ENCODE data around the gene ROBO1.

Gene ROBO1

DNA sequence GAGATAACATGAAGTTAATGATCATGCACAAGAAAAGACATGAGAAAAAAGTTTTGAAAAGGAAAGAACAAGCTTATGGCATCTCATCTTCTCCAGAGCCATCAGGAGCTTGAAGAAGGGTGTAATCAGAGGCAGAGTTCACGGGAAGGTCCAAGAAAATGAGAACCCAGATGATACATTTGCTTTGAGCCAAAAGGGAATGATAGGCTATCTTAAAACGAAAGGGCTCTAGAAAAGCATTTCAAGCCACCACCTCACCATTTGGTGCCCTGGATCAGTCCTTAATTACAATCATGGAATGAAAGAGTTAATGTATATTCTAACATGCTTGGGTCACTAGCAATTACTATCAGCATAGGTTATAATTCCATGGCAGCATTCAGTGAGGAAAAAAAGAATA lies 781.8 kb downstream of the ROBO1 start:
- Histone ChIP-seq H3K27ac (no peak overlapping the region), H3K4me3 (no peak overlapping the region)
- DNase-seq (ENCODE audit: low spot score), result no peak
- TF ChIP-seq, protein P1, sequence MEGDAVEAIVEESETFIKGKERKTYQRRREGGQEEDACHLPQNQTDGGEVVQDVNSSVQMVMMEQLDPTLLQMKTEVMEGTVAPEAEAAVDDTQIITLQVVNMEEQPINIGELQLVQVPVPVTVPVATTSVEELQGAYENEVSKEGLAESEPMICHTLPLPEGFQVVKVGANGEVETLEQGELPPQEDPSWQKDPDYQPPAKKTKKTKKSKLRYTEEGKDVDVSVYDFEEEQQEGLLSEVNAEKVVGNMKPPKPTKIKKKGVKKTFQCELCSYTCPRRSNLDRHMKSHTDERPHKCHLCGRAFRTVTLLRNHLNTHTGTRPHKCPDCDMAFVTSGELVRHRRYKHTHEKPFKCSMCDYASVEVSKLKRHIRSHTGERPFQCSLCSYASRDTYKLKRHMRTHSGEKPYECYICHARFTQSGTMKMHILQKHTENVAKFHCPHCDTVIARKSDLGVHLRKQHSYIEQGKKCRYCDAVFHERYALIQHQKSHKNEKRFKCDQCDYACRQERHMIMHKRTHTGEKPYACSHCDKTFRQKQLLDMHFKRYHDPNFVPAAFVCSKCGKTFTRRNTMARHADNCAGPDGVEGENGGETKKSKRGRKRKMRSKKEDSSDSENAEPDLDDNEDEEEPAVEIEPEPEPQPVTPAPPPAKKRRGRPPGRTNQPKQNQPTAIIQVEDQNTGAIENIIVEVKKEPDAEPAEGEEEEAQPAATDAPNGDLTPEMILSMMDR (IDR thresholded peaks at IDR 0.05), result no peak

DNA sequence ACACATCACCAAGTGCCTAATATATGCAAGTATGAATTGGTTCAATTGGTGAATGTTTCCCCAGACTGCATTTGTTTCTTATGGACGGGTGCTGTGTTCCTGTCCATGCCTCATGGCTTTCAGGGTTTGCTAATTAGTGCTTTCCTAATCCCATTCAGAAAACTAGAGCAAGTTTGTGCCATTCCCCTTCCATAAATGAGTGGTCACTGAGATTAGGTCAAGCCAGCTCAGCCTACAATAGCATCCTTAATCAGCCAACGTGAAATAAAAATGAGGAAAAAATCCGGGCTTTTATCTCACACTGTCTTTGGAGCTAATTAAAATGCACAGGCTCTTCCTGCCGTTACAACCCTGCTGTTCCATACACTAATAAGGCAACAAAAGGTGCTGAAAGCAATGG lies 788.8 kb downstream of the ROBO1 start:
- no peak overlapping the region for H3K4me3 ChIP-seq
- no peak for DNase-seq (ENCODE audit: low spot score)
- no peak overlapping the region for H3K27ac ChIP-seq
- TF ChIP-seq, protein P1 (IDR thresholded peaks at IDR 0.05), result no peak

DNA sequence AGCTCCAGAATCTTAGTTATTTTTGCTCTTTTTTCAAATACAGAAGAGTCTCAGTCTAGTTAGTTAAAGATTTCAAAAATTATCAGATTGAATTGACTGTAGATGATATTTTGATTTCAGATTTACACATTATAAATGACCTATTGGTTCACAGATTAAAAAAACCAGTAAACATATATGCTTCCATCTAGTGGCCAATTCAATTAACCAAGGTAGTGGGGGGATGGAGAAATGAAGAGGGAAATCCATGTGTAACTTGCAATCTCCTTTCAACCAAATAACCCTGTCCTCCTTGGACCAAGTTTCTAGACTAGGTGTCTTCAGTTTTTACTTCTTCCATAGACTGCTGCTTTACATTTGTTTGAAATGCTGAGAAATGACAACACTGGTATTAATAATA lies 789.8 kb downstream of the ROBO1 start:
- DNase-seq (ENCODE audit: low spot score), result no peak
- TF ChIP-seq, protein P1 (IDR thresholded peaks at IDR 0.05), result no peak

DNA sequence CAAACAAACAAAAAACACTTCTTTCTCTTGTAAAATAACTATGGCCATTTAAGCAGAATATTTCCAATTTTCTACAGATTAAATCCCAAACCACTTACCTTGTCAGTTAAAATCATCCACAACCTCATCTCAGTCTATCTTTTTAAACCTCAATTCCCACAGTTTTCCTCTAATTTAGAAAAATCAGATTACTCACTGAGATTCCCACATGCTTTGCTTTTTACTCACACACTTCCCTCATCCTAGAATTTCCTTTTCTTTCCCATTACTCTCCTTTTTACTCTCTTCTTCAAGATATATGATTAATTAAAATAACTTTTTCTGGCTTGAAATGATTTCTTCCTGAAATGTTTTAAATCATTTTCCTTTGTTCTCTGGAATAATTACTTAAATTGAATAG lies 790.7 kb downstream of the ROBO1 start:
- no peak for DNase-seq (ENCODE audit: low spot score)
- H3K4me3 ChIP-seq, result no peak overlapping the region
- TF ChIP-seq, protein P1 (IDR thresholded peaks at IDR 0.05), result no peak
- no peak overlapping the region for H3K27ac ChIP-seq

More for the DNA sequence above, 789.8 kb downstream of the ROBO1 start:
- Histone ChIP-seq H3K4me3 (no peak overlapping the region), H3K27ac (no peak overlapping the region)

DNA sequence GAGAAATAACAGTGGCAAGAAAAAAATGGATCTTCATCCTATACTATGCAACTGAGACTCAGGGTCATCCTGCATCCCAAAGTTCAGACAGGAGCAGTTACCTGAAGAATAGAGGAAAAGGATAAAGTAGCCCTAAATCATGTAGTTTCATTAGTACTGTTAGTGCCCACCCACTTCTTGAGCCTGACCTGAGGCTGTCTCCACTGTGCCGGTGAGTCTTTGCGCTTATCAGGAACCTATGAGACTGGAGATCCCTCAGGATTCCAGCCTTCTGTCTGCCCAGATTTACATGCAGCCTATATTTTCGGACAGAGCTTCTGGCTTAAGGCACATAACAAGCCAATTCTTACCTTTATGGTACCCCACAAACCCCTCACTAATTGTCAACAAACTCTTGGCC lies 791.6 kb downstream of the ROBO1 start:
- no peak overlapping the region for H3K27ac ChIP-seq
- H3K4me3 ChIP-seq, result no peak overlapping the region
- TF ChIP-seq, protein P1 (IDR thresholded peaks at IDR 0.05), result no peak
- DNase-seq (ENCODE audit: low spot score), result no peak

DNA sequence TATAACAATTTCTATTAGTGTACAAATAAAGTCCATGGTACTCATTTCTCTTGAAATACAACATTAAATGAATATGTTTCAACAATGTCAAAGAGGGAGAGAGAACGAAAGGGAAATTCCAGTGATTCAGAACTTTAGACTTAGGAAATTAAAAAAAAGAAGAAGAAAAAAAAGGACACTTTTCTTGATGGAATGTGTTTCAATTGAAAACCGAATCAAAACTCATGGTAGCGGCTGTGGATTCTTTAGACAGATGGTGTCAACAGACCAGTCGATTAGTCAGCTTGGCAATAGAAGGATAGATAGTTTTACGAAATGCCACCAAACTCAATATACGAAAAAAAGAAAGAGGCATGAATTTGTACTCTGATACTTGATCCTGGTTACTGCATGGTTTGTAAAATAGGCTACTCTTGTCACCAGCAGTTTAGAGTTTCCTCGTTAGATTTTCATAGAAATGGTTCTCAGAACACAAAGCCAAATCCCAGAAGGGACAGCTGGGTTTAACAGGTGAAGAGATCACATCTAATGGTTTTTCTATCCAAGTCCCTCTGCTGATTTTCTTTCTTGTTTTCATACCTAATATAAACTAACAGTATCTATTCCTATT lies 793.5 kb downstream of the ROBO1 start:
- DNase-seq (ENCODE audit: low spot score), result no peak
- H3K4me3 ChIP-seq, result no peak overlapping the region
- TF ChIP-seq, protein P1 (IDR thresholded peaks at IDR 0.05), result no peak
- no peak overlapping the region for H3K27ac ChIP-seq

DNA sequence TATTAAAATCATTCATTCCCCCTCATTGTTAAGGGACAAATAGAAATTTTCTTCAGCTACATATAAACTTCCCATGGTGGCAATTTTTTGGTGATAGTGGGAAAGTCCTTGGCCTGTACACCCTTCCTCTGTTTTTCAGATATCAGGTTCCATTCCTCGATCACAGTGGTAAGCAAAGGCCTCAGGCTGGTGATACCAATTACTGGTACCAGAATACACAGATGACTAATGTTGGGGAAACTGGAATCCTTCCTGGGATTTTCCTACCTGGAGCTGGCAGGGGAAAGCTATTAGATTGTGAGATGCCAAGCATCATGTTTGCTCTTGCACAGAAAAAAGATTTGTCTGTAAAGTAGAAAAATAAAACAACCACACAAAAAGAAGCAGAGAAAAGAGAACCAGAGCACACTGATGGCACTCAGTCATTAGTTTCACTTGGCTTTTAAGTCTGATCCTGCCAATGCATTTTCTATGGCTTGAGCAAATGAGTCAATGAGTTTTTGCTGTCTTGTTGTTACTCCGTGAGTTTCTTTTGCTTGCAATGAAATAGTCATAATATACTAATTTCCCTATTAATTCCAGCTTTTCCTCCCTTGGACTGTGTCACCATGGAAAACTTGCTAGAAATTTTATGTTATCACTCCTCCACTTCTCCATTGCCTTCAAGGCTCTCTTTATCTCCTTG lies 795.0 kb downstream of the ROBO1 start:
- no peak overlapping the region for H3K4me3 ChIP-seq
- no peak for DNase-seq (ENCODE audit: low spot score)
- no peak overlapping the region for H3K27ac ChIP-seq
- TF ChIP-seq, protein P1 (IDR thresholded peaks at IDR 0.05), result no peak

Data from coronary artery (tissue), 2 donors.